GM21367 (cell line): ENCODE data around the gene CYP4B1.

Experiments used
- ATAC-seq: cut with Tn5 transposase; IDR thresholded peaks from one replicate; pipeline ENCODE4 v1.9.1; 2021; ENCODE audit not compliant: unreplicated experiment

The CYP4B1 gene

DNA sequence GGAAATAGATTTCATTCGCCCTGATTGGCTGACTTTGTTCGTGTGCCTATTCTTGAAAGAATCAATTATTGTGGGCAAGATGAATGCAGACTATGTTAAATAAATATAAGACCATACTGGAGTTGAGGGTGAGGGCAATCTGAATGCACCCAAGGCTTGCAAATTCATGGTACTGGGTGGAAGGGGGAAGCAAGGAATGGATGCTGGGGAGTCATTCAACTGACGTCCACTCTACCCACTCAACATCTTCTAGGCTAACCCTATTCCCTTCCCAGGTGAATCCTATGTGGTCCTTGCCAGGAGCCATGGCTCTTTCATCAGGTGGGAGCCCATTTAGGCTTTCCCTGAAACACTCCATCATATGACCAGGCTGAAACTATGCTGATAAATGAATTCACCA lies 5.7 kb upstream of the CYP4B1 start:
- ATAC-seq: no peak

DNA sequence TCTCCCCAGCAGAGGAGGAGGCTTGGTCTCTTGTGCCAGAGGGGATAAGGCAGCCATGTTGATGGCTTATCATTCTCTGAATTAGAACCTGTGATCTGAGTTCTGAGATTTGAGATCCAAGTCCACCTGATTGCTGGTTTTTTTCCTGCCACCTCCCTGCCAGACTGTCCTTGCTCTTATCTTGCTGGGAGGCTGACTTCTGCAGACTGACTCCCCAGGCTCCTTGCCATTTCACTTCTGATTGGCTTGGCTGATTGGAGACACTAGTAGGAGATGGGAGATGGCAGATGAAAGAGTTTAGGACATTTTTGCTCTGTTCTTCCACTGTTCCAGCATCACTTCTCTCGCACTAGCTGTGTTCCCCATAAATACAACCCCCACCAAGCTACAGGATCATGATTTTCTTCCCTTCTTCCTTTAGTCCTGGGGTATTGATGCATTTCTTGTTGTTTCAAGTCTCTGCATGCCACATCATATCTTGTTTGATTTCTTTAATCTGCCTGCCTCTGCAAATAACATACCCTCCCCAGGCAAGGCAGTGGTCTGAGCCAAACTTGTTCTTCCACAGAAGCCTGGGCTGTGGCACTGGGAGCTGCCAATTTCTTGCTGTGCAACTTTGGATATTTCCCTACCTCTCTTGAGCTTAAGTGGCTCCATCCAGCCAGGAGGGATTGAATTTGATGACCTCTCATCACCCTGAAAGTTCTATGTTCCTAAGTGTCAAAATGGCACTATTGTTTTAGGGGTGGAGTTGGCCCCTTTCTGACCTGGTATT lies 963 bp upstream of the CYP4B1 start:
- ATAC-seq: no peak

- no peak for ATAC-seq
These were observed 1.9 kb downstream of the CYP4B1 start for GRCh38 chr1:46800742-46801141.

- no peak for ATAC-seq
These were observed 2.6 kb downstream of the CYP4B1 start for GRCh38 chr1:46801323-46802055.

- ATAC-seq: no peak
These were observed 3.2 kb downstream of the CYP4B1 start for GRCh38 chr1:46802081-46802480.

GRCh38 chr1:46802901-46803574 lies 4.2 kb downstream of the CYP4B1 start:
- no peak for ATAC-seq

GRCh38 chr1:46804027-46804889 lies 5.4 kb downstream of the CYP4B1 start:
- no peak for ATAC-seq

GRCh38 chr1:46804926-46805325 lies 6.1 kb downstream of the CYP4B1 start:
- ATAC-seq: no peak

DNA sequence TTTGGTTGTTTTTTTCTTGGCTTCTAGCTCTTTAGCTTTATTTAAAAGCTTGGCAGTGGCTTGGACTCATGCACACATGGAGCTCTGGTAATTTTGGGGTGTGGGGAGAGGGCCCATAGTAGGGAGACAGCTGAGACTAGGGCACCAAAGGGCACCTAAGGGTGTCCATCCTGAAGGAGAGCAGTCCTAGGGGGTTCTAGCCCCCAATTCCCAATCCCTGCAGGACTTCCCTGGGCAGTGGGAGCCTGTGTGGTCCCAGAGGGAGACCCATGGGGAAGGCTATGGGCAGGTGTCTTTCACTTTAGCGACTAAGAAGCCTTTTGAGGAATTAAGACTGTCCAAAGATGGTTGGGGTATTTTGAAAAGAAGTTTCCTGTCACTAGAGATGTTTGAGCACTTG lies 6.9 kb downstream of the CYP4B1 start:
- no peak for ATAC-seq

DNA sequence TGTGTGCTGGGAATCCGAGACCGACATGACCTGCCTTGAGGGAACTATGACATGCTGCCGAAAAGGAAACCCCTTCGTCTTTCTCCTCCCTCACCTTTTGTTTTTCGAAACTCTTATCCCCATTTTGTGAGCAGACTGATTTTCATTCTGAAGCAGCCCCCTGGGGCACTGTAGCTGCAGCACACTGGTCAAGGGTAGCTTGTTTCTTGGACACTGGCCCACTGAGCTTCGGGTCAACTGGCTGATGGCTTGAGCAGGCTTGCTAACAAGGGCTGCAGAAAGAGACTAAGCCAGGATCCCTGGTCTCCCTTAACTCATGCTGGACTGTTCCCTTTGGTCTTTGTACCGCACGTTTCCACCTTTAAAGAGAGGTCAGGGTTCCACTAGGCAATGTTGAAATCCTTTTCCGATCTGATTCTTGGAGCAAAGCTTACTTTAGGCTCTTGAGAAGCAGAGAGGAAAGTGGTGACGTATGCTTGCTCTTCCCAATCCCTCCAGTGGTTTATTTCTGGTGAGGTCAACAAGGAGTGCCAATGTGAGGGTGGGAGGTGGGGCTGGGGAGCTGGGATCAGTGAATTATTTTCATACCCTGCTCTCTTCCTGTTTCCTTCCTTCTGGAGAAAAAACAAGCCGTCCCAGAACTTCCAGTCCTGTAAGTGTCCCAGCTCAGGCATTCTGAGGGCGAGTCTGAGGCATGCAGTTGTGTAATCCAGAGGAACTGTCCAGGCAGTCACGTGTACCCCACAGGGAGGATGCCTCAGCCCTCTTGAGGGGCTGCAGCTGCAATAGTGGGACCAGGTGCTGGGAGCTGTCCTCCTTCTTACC lies 7.6 kb downstream of the CYP4B1 start:
- no peak for ATAC-seq

- ATAC-seq: no peak
These were observed 8.5 kb downstream of the CYP4B1 start for GRCh38 chr1:46807046-46807972.

DNA sequence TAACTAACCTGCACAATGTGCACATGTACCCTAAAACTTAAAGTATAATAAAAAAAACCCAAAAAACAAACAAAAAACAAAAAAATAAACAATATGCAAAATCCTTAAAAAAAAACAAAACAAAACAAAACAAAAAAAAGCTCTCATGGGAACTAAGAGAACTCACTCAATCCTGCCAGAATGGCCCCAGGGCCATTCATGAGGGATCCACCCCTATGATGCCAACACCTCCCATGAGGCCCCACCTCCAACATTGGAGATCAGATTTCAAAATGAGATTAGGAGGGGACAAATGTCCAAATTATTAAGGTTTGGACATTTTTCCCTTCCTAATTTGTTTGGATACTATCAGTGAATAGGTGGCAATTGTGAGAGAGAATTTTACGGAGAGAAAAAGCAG lies 10.2 kb downstream of the CYP4B1 start:
- ATAC-seq: no peak

- ATAC-seq: no peak
These were observed 11.1 kb downstream of the CYP4B1 start for GRCh38 chr1:46809904-46810303.

GRCh38 chr1:46810596-46810995 lies 11.8 kb downstream of the CYP4B1 start:
- no peak for ATAC-seq

GRCh38 chr1:46811053-46811452 lies 12.2 kb downstream of the CYP4B1 start:
- ATAC-seq: no peak

DNA sequence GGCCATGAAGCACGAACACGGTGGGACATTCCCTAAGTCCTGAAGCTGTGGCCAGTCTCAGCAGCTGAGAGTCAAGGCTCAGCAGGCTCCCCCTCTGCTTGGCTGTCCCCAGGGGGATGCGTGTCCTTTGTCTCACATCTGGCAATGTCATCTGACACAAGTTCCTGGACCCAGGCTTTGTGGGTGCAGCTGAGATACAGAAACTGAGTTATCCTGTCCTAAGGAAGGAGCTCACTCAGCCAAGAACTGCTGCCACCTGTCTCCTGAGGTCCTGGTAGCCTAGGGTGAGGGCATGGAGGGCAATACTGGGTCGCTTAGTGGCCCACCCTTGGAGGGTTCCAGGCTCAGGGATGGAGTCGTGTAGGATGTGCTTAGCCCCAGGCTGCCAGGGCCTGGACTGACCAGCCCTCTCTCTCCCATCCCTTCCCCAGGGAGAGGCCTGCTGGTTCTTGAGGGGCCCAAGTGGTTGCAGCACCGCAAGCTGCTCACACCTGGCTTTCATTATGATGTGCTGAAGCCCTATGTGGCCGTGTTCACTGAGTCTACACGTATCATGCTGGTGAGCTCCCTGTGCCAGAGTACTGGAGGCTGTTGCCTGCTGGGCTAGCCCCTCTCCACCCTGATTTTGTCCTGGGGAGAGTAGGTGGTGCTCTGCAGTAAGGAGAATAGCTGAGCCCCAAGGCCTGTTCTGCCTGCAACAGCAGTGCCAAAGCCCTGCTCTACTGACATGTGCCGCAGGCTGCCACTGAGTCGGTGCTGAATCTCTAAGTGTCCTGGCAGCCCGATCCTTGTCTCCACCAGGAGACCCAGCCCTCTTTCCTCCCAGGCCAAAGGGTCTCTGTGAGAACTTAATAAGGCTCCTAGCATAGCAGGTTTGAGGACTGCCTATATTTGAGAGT lies 13.5 kb downstream of the CYP4B1 start:
- no peak for ATAC-seq

DNA sequence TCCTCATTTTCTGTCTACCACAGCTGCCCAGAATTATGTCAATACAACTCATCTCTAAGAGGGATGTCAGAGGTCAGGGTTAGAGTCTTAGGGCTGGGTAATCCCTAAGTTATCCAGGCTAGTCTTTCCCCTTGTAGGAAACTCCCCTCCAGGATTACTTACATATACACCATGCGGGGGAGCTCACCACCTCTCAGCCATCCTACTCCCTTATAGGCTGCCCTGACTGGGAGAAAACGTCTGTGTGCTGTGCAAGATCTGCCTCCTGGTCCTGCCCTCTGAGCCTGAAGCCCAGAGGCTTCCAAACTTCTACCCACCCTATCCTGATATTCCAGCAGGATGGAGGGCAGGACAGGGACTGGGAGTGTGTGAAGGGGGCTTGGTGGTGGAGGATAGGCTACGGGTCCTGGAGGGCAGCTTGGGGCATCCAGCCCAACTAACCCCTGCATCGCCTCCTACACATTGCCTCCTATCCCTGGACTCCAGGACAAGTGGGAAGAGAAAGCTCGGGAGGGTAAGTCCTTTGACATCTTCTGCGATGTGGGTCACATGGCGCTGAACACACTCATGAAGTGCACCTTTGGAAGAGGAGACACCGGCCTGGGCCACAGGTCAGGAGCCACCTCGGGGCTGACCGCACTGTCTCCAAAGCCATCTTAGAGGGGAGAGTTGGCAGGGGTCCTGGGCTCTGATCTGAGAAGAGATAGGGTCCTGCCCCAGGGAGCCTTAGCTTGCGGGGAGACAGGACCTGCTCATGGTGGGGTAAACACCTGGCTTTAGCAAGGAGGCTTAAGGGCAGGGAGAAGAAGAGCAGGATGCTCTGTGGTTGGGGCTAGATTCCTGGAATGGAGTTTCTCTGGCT lies 14.4 kb downstream of the CYP4B1 start:
- ATAC-seq: no peak
